PFSK-1 (cell line): Measurements from ENCODE around the gene ARL5B. TPM values are rescaled to one million over a fixed set of nuclear protein-coding genes. Genes with fewer than 3 reads are reported as not detected.

Source experiments
- FOXP2 ChIP-seq: optimal IDR thresholded peaks from 2 replicates; pipeline ENCODE3; 2011; ENCODE audit warnings: borderline replicate concordance, control low read depth, inconsistent platforms; ENCODE audit not compliant: insufficient read depth; ENCODE audit errors: extremely low read length, extremely low read depth
- POLR2AphosphoS5 ChIP-seq: IDR thresholded peaks from 2 replicates; pipeline ENCODE4 v1.6.1; 2012; ENCODE audit warnings: low read depth, mild to moderate bottlenecking, control low read depth, low read length, moderate library complexity
- SIN3A ChIP-seq: IDR thresholded peaks from 2 replicates; pipeline ENCODE4 v1.6.1; 2012; ENCODE audit warnings: mild to moderate bottlenecking, low read length, moderate library complexity, borderline replicate concordance; ENCODE audit not compliant: insufficient read depth
- TAF1 ChIP-seq: IDR thresholded peaks from 2 replicates; pipeline ENCODE4 v1.6.1; 2012; ENCODE audit warnings: low read length, control low read depth, borderline replicate concordance; ENCODE audit not compliant: insufficient read depth
- polyA plus RNA-seq: library from polyadenylated mRNA; unstranded; fragments of >200 nt; gene quantifications from one replicate; pipeline ENCODE4 v1.2.1, GENCODE V29; 2012; ENCODE audit warnings: low read depth, missing spikeins; ENCODE audit not compliant: insufficient read length
- TF ChIP-seq, protein P1 (sequence below), 2 experiments: IDR thresholded peaks; 2 replicates each; pipeline versions ENCODE4 v1.6.1 to v1.8.0; 2011 to 2012; ENCODE audit warnings: low read depth in 2 of 2, low read length in 2 of 2, control low read depth in 1 of 2, inconsistent platforms in 1 of 2, mild to moderate bottlenecking in 1 of 2, moderate library complexity in 1 of 2; ENCODE audit not compliant: insufficient read depth in 1 of 2

The ARL5B gene, protein sequence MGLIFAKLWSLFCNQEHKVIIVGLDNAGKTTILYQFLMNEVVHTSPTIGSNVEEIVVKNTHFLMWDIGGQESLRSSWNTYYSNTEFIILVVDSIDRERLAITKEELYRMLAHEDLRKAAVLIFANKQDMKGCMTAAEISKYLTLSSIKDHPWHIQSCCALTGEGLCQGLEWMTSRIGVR
- 5.9 TPM for polyA plus RNA-seq

DNA sequence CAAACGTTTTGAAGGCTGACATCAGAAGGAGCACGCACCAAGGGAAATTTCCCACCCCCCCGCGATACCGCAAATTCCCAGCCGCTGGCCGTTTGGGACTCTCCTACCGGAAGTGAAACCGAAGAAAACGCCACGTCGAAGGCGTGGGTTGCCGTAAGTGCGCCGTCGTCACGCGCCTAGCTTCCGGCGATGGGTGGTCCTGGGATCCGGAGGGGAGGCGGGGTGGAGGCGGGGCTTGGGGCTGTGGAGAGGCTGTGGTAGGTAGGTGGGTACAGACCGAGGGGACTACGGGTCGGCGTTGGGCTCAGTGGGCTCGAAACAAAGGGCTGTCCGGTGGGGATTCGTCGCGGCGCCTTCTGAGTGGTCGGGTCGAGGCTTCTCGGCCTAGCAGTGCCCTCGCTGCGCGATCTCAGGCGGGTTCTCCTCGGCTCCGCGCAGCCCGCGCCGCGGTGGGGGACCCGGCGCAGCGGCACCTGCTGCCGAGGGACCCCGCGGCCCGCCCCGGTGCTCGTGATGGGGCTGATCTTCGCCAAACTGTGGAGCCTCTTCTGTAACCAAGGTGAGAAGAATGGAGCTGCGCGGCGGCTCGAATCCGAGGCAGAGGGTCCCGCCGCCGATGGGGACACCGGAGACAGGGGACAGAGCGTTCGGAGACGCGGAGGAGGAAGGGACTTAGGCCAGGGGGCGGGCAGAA, at the start of gene ARL5B:
Gene ARL5B, plus strand, starts transcription at position 307 of the 694 bp plus-strand sequence. Its CDS starts 207 bp downstream, at position 514.
- TF ChIP-seq SIN3A (peak; percentile 18; the same call in 1 of the 2 replicates), TAF1 (peak; percentile 76; the same call in 1 of the 2 replicates), POLR2AphosphoS5 (peak; percentile 84), FOXP2 (peak; percentile 81)
- TF ChIP-seq, protein P1, sequence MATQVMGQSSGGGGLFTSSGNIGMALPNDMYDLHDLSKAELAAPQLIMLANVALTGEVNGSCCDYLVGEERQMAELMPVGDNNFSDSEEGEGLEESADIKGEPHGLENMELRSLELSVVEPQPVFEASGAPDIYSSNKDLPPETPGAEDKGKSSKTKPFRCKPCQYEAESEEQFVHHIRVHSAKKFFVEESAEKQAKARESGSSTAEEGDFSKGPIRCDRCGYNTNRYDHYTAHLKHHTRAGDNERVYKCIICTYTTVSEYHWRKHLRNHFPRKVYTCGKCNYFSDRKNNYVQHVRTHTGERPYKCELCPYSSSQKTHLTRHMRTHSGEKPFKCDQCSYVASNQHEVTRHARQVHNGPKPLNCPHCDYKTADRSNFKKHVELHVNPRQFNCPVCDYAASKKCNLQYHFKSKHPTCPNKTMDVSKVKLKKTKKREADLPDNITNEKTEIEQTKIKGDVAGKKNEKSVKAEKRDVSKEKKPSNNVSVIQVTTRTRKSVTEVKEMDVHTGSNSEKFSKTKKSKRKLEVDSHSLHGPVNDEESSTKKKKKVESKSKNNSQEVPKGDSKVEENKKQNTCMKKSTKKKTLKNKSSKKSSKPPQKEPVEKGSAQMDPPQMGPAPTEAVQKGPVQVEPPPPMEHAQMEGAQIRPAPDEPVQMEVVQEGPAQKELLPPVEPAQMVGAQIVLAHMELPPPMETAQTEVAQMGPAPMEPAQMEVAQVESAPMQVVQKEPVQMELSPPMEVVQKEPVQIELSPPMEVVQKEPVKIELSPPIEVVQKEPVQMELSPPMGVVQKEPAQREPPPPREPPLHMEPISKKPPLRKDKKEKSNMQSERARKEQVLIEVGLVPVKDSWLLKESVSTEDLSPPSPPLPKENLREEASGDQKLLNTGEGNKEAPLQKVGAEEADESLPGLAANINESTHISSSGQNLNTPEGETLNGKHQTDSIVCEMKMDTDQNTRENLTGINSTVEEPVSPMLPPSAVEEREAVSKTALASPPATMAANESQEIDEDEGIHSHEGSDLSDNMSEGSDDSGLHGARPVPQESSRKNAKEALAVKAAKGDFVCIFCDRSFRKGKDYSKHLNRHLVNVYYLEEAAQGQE (IDR thresholded peaks at IDR 0.05; ENCODE audit: insufficient read depth in 1 of 2, low read depth in 2 of 2, low read length in 2 of 2): 0 out of 4 replicates have a peak, but pooled peaks have one; percentile 14 to 34

DNA sequence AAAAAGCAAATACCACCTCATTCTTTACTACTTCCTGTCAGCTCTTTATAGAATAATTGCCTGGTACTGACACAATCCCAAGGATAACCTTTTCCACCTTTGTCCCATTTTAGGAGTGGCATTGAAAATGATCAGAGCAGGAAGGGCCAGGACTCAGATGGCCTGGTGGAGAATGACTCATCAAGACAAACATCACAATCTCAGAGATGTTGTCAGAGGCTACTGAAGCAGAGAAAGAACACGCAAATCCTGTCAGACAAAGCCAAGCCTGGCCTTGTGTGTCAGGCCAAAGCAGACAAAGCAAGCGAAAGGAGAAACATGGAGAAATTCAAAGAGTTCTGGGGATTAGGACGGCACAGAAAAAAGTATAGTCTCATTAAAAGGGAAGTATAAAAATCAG, 48.7 kb upstream of the ARL5B start:
- TF ChIP-seq FOXP2: no peak
- no peak for TF ChIP-seq TAF1
- no peak; the same call in 1 of the 2 replicates for TF ChIP-seq SIN3A
- peak; percentile 48; the same call in 1 of the 2 replicates for TF ChIP-seq POLR2AphosphoS5
- TF ChIP-seq, protein P1 (IDR thresholded peaks at IDR 0.05; ENCODE audit: insufficient read depth in 1 of 2, low read depth in 2 of 2, low read length in 2 of 2): 0 out of 4 replicates have a peak, but pooled peaks of 1 of the 2 experiments have one; percentile 28

DNA sequence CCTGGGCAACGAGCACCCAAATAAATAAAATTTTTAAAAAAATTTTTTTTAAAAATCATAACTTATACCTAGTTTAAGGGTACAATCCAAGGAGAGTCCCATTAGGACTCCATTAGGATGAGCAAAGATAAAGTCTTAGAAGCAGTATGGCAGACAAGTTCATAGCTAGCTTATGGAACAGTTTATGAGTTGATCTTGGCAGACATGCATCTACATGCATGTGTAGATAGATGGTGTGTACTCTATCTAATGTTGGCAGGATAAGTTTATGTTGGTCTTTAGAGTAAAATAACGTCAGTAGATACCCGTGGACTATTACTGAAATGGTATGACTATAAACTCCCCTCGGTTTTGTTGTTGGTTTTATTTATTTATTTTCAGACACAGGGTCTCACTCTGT, 48.1 kb upstream of the ARL5B start:
- TF ChIP-seq SIN3A (no peak), POLR2AphosphoS5 (no peak)

DNA sequence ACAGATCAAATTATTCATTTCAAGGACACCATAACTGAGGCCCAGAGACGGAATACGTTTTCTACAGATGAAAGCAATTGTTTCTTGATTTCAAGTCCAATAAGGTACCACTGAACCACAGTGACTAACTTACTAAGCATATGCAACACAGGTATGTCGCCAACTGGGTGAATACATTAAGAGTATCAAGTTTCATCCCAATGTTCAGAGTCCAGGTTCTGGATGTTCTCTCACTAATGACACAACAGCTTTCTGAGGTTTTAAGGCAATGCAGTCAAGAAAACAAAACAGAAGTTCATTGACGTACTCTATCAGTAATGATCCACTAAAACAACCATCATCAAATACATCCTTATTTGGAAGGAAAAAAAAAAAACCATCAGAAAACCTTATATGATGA, 43.6 kb upstream of the ARL5B start:
- TF ChIP-seq POLR2AphosphoS5: no peak
- TF ChIP-seq FOXP2: no peak
- TF ChIP-seq TAF1: no peak
- no peak for TF ChIP-seq SIN3A
- TF ChIP-seq, protein P1 (IDR thresholded peaks at IDR 0.05; ENCODE audit: insufficient read depth in 1 of 2, low read depth in 2 of 2, low read length in 2 of 2): no peak

DNA sequence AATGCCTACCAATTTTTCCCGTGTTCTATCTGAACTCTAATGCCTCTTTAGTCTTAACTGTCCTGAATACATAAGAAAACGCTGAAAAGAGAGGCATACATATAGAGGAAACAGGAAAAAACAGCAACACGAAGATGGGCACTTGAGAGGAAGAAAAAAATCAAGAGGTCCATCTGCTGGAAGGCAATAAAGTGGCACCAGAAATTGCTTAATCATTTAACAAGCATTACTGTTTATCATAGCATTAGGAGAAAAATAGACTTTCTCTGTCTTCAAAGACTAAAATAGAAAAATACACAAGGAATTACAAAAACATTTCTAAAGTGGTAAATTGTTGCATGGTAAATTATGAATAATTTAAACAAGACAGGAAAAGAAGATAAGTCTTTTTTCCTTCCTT, 42.9 kb upstream of the ARL5B start:
- no peak for TF ChIP-seq FOXP2
- TF ChIP-seq, protein P1 (IDR thresholded peaks at IDR 0.05; ENCODE audit: insufficient read depth in 1 of 2, low read depth in 2 of 2, low read length in 2 of 2): no peak
- no peak for TF ChIP-seq SIN3A
- no peak for TF ChIP-seq POLR2AphosphoS5
- TF ChIP-seq TAF1: no peak
